SHP77 treated with DMSO at 0.1 percent for 48 hours (cell line): ENCODE data around the gene C4orf51.

Source experiments
- DNase-seq: peaks from one replicate; lab custom pipeline; 2025; lab: John Stamatoyannopoulos, UW

C4orf51 gene

DNA sequence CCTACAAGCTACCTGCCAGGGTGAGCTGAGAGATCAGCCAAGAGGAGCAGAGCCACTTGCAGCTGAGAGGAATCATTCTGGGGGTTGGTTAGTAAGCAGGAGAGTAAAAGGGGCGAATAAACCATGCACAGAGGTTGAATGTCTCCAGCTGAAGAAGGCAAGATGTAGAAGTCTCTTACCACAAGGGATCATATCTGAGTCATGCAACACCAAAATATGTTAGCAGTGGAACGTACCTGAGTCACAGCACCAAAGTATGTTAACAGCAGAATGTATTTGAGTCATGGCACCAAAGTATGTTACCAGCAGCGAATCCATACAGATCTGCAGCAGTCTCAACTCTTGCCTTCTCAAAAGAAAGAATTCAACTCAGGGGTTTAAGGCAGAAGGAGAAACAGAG lies 29.9 kb downstream of the C4orf51 start:
- no peak for DNase-seq

DNA sequence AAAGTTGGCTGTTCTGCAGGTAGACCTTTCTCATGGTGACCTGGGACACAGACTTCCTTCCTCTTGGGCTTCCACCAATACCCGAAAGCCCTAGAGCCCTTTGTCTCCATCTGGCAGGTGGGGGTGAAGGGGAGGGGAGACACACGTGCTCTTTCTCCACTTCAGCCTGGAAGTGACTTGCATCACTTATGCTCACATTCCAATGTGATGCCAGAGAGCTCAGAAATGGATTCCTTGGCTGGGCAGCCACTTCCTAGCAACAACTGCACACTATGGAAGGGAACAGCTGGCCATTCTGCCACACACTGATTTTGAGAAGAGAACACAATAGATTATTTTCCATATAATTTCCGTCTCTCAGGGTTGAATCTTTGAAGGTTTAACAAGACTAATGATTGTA lies 36.3 kb downstream of the C4orf51 start:
- DNase-seq: no peak

GRCh38 chr4:145716661-145717200 lies 36.8 kb downstream of the C4orf51 start:
- no peak for DNase-seq

- no peak for DNase-seq
Measured at GRCh38 chr4:145719752-145720624, 40.0 kb downstream of the C4orf51 start.

DNA sequence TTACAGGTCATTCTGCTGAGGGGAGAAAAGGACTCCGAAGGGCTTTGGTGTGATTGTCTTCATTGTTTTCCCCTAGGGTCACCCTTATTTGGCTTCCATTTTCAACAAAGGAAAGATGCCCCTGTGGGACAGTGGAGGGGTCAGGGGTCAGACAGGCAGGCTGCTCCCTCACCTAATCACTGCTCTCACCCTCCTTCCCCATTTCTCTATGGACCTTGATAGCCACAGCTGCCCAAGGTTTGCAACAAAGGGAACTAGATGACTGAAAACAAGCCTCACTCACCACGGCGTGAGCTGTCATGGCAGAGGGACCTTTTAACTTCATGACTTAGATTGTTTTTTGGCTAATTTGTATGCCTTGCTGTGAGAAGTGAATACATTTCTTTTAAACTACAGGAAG lies 40.7 kb downstream of the C4orf51 start:
- no peak for DNase-seq

GRCh38 chr4:145722561-145722960 lies 42.6 kb downstream of the C4orf51 start:
- DNase-seq: no peak

DNA sequence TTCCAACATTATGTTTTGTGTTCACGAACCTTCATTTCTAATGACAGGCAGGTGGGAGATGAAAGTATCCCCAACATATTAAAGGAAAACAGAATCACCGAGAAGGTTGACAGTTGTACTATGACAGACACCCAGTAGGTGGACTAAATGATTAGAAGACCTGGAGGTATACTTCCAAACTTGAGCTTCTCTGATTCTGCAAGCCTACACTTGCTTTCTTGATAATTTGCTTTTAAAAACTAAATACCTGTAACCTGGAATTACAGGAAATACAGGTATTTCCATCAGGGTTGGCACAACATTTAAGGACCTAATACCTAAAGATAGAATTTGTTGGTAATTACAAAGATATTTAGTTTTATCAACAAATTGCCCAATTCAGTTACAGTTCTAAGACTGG lies 43.4 kb downstream of the C4orf51 start:
- DNase-seq: no peak

DNA sequence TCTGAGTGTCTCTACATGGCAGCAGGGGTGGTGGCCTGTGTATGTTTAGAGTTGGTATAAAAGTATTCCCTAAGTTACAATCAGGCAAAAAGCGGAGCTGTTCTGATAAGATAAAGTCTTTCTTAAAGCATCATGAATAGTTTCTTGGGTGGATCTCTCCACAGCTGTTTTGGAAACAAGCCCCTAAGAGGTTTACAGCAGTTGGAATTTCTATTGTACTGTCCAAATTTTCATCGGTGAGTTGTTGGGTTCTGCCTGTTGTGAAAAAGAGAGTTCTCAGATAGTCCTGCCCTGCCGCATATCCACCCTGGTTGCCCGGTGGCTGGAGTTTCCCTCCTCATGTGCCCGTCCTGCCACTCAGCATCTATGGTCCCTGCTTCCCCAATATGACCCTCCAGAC lies 50.1 kb downstream of the C4orf51 start:
- no peak for DNase-seq

GRCh38 chr4:145731028-145731427 lies 51.1 kb downstream of the C4orf51 start:
- DNase-seq: peak; percentile 84

GRCh38 chr4:145732001-145732815 lies 52.3 kb downstream of the C4orf51 start:
- no peak for DNase-seq

GRCh38 chr4:145732895-145733880 lies 53.2 kb downstream of the C4orf51 start:
- DNase-seq: peak; percentile 82

DNA sequence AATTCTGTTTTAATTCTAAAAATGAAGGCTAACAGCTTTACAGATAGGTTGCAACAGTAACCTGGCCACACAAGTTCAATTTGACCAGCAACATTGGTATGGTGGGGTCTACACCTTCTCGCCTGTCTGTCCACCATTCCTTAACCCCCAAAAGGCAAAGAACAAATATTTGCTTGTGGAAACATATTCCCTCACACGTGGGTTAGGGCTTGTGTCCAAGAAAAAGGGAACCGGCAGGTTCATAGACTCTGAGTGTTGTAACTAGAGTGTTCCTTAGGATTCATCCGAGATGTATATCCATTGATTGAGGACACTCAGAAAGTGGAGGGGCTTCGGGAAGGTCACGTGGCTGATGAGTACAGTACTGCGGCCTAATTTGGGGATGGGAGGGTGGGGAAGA lies 54.1 kb downstream of the C4orf51 start:
- DNase-seq: no peak

GRCh38 chr4:145734576-145735346 lies 54.8 kb downstream of the C4orf51 start:
- DNase-seq: no peak

GRCh38 chr4:145735347-145735675 lies 55.4 kb downstream of the C4orf51 start:
- no peak for DNase-seq

GRCh38 chr4:145735827-145736226 lies 55.9 kb downstream of the C4orf51 start:
- DNase-seq: no peak

- DNase-seq: peak; percentile 78
Measured at GRCh38 chr4:145736241-145736831, 56.4 kb downstream of the C4orf51 start.

DNA sequence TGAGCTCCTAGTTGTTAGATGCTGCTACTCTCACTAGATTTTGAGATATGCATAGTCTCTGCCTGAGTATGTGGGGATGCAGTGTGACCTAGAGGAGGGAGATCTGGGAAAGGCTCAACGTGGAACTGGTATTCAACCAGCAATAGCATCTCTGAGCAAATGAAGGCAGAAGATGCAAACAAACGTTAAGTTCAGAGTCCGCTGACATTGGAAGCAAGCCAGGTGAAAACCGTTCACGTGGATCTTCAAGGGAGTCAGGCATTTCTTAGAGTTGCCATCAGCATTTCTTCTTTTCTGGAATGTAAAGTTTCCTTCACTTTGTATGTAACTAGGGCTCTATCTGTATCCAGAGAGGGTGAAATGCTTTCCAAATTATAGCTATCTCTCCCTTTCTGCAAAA lies 59.9 kb downstream of the C4orf51 start:
- no peak for DNase-seq

GRCh38 chr4:145740806-145741205 lies 60.9 kb downstream of the C4orf51 start:
- no peak for DNase-seq

- DNase-seq: no peak
Measured at GRCh38 chr4:145743641-145744040, 63.7 kb downstream of the C4orf51 start.

DNA sequence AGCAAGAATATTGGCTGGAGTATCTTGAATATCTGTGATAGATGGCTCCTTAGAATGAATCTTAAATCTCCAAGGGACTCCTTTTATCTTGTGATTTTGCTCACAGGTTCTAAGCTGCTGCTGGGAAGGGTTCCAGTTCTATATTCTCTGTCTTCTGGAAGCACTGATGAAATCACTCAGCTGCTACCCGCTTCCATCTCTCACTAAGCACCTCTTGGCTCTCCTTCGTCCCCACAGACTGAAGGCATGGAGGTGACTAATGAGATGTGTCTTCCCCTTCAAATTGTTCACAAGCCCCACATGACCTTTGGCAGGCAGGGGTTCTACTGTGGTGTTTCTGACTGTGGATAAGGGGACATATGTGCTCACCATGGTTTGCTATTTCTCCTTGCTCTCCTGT lies 75.9 kb downstream of the C4orf51 start:
- no peak for DNase-seq

DNA sequence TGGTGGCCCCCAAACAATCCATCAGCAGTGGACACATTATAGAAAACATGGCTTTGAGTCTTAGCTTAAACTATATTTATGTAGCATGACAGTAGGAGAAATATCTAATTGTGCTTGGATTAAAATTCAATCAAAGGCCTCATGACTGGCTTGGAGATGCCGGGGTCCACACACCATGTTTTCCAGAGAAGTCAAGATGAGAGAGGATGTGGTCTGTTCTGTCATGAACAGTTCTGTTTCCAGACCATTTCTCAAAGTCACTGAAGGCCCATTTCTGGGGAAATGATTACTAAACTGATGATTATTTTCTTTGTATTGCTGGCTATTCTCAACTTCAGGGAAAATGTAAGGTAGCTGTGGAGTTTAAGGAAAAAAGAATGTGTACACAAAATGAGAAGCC lies 76.3 kb downstream of the C4orf51 start:
- DNase-seq: no peak
